ENCODE measurements around the gene PPP1R27. TPM values are rescaled to one million over a fixed set of nuclear protein-coding genes. Genes with fewer than 3 reads are reported as not detected.
"Not testable (repeated sequence)": the region's sequence is repeated elsewhere in the genome, so short reads cannot be mapped to it uniquely, and the experiment has no call there.

PPP1R27 gene
- total RNA-seq, 2 donors from 2014 or later = not detected

GRCh38 chr17:81841866-81842265 lies 7.0 kb upstream of the PPP1R27 start:
- H3K27me3 Mint-ChIP-seq (ENCODE audit: insufficient read depth) = no peaks in the 10 kb centered on the region
- Histone ChIP-seq H3K9me3 (ENCODE audit: control insufficient read depth, low read length) (no peaks in the 10 kb centered on the region), H3K4me3 (ENCODE audit: low read length) (no peak overlapping the region), H3K27ac (ENCODE audit: low read depth, low read length) (no peak overlapping the region), H3K36me3 (ENCODE audit: control insufficient read depth, insufficient read depth, low read length) (peaks cover 44% of the 10 kb centered on the region), H3K9ac (ENCODE audit: extremely low read depth, low read length, poor library complexity, severe bottlenecking) (no peak overlapping the region), H3K27me3 (ENCODE audit: control insufficient read depth, insufficient read depth, low read length, poor library complexity, severe bottlenecking) (no peaks in the 10 kb centered on the region), H3K4me1 (ENCODE audit: control insufficient read depth, insufficient read depth, low read length) (no peaks in the 10 kb centered on the region)
- no peak overlapping the region for H3K4me3 Mint-ChIP-seq
- no peak for DNase-seq
- H3K27ac Mint-ChIP-seq = no peak overlapping the region
- no peaks in the 10 kb centered on the region for H3K4me1 Mint-ChIP-seq
- 89 to 96% methylated on average over 9 to 15 of the region's 15 CpGs for WGBS, 2 experiments (ENCODE audit: insufficient coverage in 1 of 2, insufficient read length in 1 of 2)
- H3K9me3 Mint-ChIP-seq = no peaks in the 10 kb centered on the region
- no peak for TF ChIP-seq CTCF (conservative IDR thresholded peaks at IDR 0.05)
- peaks cover 36% of the 10 kb centered on the region for H3K36me3 Mint-ChIP-seq (ENCODE audit: low read depth)

- H3K9me3 ChIP-seq (ENCODE audit: control insufficient read depth, low read length) = no peaks in the 10 kb centered on the region
- no peak overlapping the region for H3K4me3 ChIP-seq (ENCODE audit: low read length)
- Mint-ChIP-seq H3K36me3 (ENCODE audit: low read depth) (peaks cover 29% of the 10 kb centered on the region), H3K27me3 (ENCODE audit: insufficient read depth) (no peaks in the 10 kb centered on the region), H3K4me3 (no peak overlapping the region), H3K27ac (peak overlapping the region; percentile 48), H3K4me1 (no peaks in the 10 kb centered on the region), H3K9me3 (no peaks in the 10 kb centered on the region)
- 91 to 95% methylated on average over 28 to 40 of the region's 40 CpGs for WGBS, 2 experiments (ENCODE audit: insufficient coverage in 1 of 2, insufficient read length in 1 of 2)
- DNase-seq = peak; percentile 72
- no peaks in the 10 kb centered on the region for H3K4me1 ChIP-seq (ENCODE audit: control insufficient read depth, insufficient read depth, low read length)
- H3K9ac ChIP-seq (ENCODE audit: extremely low read depth, low read length, poor library complexity, severe bottlenecking) = no peak overlapping the region
- H3K27me3 ChIP-seq (ENCODE audit: control insufficient read depth, insufficient read depth, low read length, poor library complexity, severe bottlenecking) = no peaks in the 10 kb centered on the region
- H3K27ac ChIP-seq (ENCODE audit: low read depth, low read length) = peak overlapping the region; percentile 11
- TF ChIP-seq CTCF (conservative IDR thresholded peaks at IDR 0.05) = no peak
- H3K36me3 ChIP-seq (ENCODE audit: control insufficient read depth, insufficient read depth, low read length) = peaks cover 37% of the 10 kb centered on the region
Measured at GRCh38 chr17:81840826-81841778, 6.3 kb upstream of the PPP1R27 start.

- H3K9me3 ChIP-seq (ENCODE audit: control insufficient read depth, low read length); H3K27ac Mint-ChIP-seq; H3K27ac ChIP-seq (ENCODE audit: low read depth, low read length); H3K4me3 Mint-ChIP-seq; H3K4me3 ChIP-seq (ENCODE audit: low read length); DNase-seq; H3K4me1 ChIP-seq (ENCODE audit: control insufficient read depth, insufficient read depth, low read length); H3K27me3 ChIP-seq (ENCODE audit: control insufficient read depth, insufficient read depth, low read length, poor library complexity, severe bottlenecking); H3K27me3 Mint-ChIP-seq (ENCODE audit: insufficient read depth); H3K9ac ChIP-seq (ENCODE audit: extremely low read depth, low read length, poor library complexity, severe bottlenecking); H3K4me1 Mint-ChIP-seq; H3K9me3 Mint-ChIP-seq: not testable (repeated sequence)
- 97 to 100% methylated on average over 3 to 5 of the region's 5 CpGs for WGBS, 2 experiments (ENCODE audit: insufficient coverage in 1 of 2, insufficient read length in 1 of 2)
- H3K36me3 Mint-ChIP-seq (ENCODE audit: low read depth) = peaks cover 26% of the 10 kb centered on the region
- peaks cover 26% of the 10 kb centered on the region for H3K36me3 ChIP-seq (ENCODE audit: control insufficient read depth, insufficient read depth, low read length)
Measured at GRCh38 chr17:81840059-81840458, 5.2 kb upstream of the PPP1R27 start.
